ENCODE measurements around the gene NKTR. TPM values are rescaled to one million over a fixed set of nuclear protein-coding genes. Genes with fewer than 3 reads are reported as not detected.

NKTR gene
- polyA plus RNA-seq, 1 of the 3 experiments (the other 2 are of a cell fraction) = 19.2 TPM

DNA sequence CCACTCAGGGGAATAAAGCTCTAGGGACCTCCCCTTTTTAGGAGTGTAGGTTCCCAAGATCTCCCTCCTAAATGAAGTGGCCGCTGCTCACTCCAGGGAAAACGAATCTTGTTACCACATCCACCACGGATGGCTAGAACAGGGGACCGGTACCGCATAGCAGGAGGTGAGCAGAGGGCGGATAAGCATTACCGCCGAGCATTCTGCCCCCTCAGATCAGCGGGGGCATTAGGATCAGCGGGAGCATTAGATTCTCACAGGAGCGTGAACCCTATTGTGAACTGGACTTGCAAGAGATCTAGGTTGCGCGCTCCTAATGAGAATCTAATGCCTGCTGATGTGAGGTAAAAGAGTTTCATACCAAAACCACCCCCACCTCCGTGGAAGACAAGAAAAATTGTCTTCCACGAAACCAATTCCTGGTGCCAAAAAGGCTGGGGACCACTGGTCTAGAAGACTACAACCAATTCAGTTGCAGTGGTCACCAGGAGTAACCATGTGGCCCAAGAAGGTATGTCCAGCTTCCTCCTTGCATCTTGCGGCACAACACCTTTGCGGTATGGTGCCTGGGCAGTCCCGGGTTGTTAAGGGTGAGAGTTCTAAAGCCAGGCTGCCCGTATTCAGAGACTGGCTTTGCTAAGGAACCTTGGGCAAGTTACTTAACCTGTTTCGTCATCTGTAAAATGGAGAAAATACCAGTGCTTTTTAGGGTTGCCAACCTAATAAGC is 10.9 kb upstream of the NKTR start:
- peak overlapping the region; percentile 50 to 74; a peak in 2 of 4 replicates for H3K4me3 ChIP-seq (ENCODE audit: low read depth in 2 of 2, low read length in 1 of 2)
- no peaks in the 10 kb centered on the region for H3K9me2 ChIP-seq
- no peaks in the 10 kb centered on the region for H3K9me3 ChIP-seq
- no peaks in the 10 kb centered on the region for H3K27me3 ChIP-seq (ENCODE audit: insufficient read depth)
- 0 out of 2 replicates have a peak overlapping the region, but pooled peaks have one; percentile 97 for H2AFZ ChIP-seq (ENCODE audit: low read depth)
- ChIA-PET CTCF (interaction anchor here (0.7 kb wide), 1 partner anchor 16 kb away, joined by 3 read pairs; no protein-coding TSS in a partner anchor), POLR2A (interaction anchor here (0.6 to 1.1 kb wide), 2 partner anchors 12 to 36 kb away, joined by 3 to 4 read pairs; no protein-coding TSS in a partner anchor)
- H3K36me3 ChIP-seq (replicated peaks in 1 of 2; ENCODE audit: control insufficient read depth in 1 of 2, insufficient read depth in 2 of 2, low read length in 1 of 2) = peaks cover 12 to 17% of the 10 kb centered on the region in 2 experiments
- peaks cover 7% of the 10 kb centered on the region for H3F3A ChIP-seq (replicated peaks; ENCODE audit: insufficient read depth)
- 0 out of 2 replicates have a peak overlapping the region, but pooled peaks have one; percentile 51 for H3K9ac ChIP-seq
- H3K4me1 ChIP-seq (ENCODE audit: control insufficient read depth in 1 of 2, insufficient read depth in 2 of 2, low read depth in 1 of 2, low read length in 1 of 2) = peaks cover 0 to 11% of the 10 kb centered on the region in 2 experiments; a peak in 1 of 4 replicates
- H3K79me2 ChIP-seq (ENCODE audit: insufficient read depth) = peaks cover 30% of the 10 kb centered on the region
- H4K20me1 ChIP-seq (ENCODE audit: insufficient read depth) = no peaks in the 10 kb centered on the region
- WGBS (ENCODE audit: low lambda C conversion rate) = 96% methylated on average over 20 of the region's 20 CpGs
- DNase-seq = no peak
- peak overlapping the region; percentile 83 for H3K4me2 ChIP-seq
- TF ChIP-seq TCF12 (IDR thresholded peaks at IDR 0.05) (no peak), TAF1 (IDR thresholded peaks at IDR 0.05; ENCODE audit: borderline replicate concordance, low read depth, low read length) (no peak), TEAD4 (IDR thresholded peaks at IDR 0.05; ENCODE audit: borderline replicate concordance, insufficient read depth) (no peak), POLR2AphosphoS5 (IDR thresholded peaks at IDR 0.05; ENCODE audit: low read depth, low read length) (no peak), NFIC (IDR thresholded peaks at IDR 0.05; ENCODE audit: borderline replicate concordance) (no peak), SIN3A (IDR thresholded peaks at IDR 0.05; ENCODE audit: borderline replicate concordance, low read depth, low read length) (no peak), CHD2 (IDR thresholded peaks at IDR 0.05; ENCODE audit: low read length, partially characterized antibody) (no peak)
- TF ChIP-seq, protein P1, sequence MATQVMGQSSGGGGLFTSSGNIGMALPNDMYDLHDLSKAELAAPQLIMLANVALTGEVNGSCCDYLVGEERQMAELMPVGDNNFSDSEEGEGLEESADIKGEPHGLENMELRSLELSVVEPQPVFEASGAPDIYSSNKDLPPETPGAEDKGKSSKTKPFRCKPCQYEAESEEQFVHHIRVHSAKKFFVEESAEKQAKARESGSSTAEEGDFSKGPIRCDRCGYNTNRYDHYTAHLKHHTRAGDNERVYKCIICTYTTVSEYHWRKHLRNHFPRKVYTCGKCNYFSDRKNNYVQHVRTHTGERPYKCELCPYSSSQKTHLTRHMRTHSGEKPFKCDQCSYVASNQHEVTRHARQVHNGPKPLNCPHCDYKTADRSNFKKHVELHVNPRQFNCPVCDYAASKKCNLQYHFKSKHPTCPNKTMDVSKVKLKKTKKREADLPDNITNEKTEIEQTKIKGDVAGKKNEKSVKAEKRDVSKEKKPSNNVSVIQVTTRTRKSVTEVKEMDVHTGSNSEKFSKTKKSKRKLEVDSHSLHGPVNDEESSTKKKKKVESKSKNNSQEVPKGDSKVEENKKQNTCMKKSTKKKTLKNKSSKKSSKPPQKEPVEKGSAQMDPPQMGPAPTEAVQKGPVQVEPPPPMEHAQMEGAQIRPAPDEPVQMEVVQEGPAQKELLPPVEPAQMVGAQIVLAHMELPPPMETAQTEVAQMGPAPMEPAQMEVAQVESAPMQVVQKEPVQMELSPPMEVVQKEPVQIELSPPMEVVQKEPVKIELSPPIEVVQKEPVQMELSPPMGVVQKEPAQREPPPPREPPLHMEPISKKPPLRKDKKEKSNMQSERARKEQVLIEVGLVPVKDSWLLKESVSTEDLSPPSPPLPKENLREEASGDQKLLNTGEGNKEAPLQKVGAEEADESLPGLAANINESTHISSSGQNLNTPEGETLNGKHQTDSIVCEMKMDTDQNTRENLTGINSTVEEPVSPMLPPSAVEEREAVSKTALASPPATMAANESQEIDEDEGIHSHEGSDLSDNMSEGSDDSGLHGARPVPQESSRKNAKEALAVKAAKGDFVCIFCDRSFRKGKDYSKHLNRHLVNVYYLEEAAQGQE (IDR thresholded peaks at IDR 0.05; ENCODE audit: low read depth, low read length) = no peak
- TF ChIP-seq, protein P2, sequence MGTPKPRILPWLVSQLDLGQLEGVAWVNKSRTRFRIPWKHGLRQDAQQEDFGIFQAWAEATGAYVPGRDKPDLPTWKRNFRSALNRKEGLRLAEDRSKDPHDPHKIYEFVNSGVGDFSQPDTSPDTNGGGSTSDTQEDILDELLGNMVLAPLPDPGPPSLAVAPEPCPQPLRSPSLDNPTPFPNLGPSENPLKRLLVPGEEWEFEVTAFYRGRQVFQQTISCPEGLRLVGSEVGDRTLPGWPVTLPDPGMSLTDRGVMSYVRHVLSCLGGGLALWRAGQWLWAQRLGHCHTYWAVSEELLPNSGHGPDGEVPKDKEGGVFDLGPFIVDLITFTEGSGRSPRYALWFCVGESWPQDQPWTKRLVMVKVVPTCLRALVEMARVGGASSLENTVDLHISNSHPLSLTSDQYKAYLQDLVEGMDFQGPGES (IDR thresholded peaks at IDR 0.05; ENCODE audit: low read depth, low read length) = no peak
- peak overlapping the region; percentile 20 to 83; a peak in 3 of 4 replicates for H3K27ac ChIP-seq (ENCODE audit: low read depth in 2 of 2, low read length in 1 of 2)
